Left kidney (tissue), 2 donors: Measurements from ENCODE around the gene OR2T10. TPM values are rescaled to one million over a fixed set of nuclear protein-coding genes. Genes with fewer than 3 reads are reported as not detected.
"Not testable (repeated sequence)": the region's sequence is repeated elsewhere in the genome, so short reads cannot be mapped to it uniquely, and the experiment has no call there.

ENCODE experiments used
- DNase-seq: peaks from one replicate; pipeline ENCODE4 v3.0.0-alpha.2; 2013
- polyA plus RNA-seq: library from polyadenylated mRNA; unstranded; fragments of 120-200 nt; gene quantifications from one replicate; pipeline ENCODE4 v1.2.1, GENCODE V29; 2013; ENCODE audit not compliant: insufficient read length

OR2T10 gene
- polyA plus RNA-seq, 1 donor, result 0.05 TPM

DNA sequence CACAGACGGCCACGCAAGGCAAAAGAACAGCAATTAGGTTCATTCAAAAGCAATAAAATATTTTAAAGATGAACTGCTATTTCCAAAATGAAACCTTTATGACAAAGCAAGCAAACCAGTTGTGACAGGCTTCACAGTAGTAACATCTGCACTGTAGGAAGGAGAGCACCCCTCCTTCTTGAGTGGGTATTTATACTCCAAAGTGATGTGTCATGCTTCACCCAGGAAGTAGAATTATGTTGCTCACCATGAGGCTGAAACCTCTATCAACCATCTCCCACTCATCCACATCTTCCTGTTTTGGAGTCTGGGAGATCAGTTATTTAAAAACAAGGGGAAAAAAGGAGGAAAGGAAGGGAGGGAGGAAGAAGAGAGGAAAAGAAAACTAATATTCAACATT is 885 bp downstream of the OR2T10 start:
- DNase-seq, result no peak

DNA sequence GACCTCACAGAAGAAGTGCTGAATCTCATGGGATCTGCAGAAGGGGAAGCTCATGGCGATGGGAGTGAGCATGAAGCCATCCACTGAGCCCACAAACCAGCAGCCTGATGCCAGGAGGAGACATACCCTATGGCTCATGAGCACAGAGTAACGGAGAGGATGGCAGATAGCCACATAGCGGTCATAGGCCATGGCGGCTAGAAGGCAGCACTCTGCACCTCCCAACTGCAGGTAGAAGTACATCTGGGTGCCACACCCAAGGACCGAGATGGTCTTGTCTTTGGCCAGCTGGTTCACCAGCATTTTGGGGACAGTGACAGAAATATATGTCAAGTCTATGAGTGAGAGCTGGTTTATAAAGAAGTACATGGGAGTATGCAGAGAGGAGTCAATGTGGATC is 4.3 kb downstream of the OR2T10 start:
- DNase-seq, result no peak

DNA sequence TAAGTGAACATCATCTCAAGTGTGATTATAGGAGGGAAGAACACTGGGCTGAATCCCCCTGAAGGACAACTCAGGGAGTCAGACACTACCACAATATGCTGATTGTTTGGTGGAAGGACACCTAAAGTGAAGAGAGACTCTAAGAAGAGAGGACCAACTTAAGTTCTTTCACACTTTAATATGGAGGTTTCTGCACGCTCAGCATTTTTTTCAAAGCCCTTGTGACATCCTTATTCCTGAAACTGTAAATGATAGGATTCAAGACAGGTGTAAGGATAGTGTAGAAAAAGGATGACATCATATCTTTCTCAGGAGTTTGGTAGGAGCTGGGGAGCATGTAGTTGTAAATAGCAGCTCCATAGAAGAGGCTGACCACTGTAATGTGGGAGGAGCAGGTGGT is 4.8 kb downstream of the OR2T10 start:
- no peak for DNase-seq

DNA sequence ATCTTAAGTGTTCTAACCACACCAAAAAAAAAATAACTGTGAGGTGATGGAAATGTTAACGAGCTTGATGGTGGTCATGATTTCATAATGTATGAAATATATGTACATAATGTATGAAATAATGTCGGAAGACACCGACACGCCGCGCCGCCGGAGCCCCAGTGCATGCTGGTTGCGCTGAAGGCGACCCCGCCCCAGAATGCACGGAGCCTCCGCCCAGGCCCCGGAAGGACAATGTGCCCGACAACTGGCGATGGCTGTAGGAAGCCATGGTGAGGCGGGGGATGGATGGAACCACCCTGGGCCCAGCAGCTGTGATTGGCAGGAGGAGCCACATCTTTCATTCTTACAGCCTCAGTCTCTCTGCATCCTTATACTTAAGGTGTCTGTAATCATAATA is 7.4 kb downstream of the OR2T10 start:
- no peak for DNase-seq

DNA sequence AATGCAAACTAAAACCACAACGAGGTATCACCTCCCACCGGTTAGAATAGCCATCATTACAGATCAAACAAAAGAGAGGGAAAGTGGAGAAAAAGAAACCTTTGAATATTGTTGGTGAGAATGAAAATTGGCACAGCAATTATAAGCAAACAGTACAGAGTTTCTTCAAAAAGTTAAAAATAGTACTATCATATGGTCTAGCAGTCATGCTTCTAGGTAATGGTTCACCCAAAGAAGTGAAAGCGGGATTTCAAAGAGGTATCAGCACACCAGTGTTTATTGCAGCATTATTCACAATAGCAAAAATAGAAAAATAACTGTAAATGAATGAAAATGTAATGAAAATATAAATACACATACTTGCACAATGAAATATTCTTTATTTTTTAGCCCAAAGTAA is 8.2 kb downstream of the OR2T10 start:
- no peak for DNase-seq

DNA sequence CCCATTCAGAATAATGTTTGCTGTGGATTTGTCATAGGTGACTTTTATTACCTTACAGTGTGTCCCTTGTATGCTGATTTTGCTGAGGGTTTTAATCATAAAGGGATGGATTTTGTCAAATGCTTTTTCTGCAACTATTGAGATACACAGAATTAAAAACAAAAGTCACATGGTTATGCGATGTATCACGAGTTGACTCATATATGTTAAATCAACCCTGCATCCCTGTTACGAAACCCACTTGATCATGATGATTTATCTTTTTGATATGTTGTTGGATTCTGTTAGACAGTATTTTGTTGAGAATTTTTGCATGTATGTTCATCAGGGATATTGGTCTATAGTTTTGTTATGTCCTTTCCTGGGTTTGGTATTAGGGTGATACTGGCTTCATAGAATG is 12.2 kb downstream of the OR2T10 start:
- no peak for DNase-seq

DNA sequence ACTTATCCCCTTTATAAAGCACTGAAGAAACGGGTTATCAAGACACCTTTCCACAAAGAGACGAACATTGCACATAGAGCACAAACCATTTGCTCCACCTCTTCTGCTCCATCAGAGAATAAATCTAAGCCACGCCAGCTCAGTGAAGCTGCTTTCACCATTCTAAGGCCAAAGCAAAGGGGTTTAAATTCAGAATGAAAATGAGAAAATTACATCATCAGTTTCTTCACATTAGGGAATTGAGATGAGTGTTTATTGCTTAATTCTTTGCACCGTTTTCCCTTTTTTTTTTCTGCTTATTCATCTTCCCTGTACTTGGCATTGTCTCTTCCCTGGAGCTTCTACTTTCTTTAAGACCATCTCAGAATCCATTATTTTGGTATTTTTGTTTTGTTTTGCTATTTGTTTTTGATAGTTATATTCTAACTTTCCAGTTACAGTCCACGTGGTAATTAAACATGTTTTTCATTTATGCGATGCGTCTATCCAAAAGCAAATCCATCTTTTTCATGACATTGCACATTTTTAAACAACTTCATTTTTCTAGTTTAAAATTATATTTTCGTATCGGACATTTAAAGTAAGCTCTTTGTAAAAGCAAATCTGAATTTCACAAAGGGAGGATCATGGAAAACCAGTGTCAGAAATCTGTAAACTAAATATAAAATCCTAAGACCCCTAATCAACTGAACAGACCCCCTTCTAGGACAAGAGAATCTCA is 21.1 kb downstream of the OR2T10 start:
- no peak for DNase-seq

DNA sequence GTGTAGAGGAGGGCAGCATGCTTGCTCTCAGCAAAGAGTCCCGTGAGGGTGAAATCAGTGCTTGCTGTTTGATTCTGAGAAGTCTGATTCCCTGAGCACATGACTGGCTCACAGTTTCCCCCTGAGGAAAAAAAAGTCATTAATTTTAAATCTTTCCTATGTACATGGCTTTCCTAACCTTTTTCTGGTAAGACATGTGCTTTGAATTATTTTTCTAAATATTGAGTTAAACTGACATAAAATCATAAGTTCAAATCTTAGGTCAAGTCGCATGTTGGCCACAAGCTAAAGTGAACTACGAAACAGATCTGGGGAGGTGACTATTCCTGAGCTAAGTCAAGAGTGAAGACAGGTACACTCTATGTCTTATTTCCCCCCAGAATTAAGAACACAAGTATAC is 22.8 kb downstream of the OR2T10 start, which contains the start of gene OR2T34:
TSS of gene OR2T34 (minus strand) at position 101 of the 400 bp plus-strand sequence. CDS start at position 101, 0 bp downstream.
- not testable (repeated sequence) for DNase-seq

DNA sequence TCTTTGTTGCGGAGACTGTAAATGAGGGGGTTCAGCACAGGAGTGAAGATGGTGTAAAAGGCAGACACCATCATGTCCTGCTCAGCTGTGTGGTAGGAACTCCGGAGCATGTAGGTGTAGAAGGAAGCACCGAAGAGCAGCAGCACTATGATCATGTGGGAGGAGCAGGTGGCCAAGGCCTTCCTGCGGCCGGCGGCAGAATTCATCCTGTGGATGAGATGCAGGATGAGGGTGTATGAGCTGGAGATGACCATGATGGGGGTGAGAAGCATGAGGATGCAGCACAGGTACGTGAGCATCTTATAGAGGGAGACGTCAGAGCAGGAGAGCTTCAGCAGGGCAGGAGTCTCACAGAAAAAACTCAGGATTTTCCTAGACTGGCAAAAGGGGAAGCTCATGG is 23.6 kb downstream of the OR2T10 start:
- not testable (repeated sequence) for DNase-seq

DNA sequence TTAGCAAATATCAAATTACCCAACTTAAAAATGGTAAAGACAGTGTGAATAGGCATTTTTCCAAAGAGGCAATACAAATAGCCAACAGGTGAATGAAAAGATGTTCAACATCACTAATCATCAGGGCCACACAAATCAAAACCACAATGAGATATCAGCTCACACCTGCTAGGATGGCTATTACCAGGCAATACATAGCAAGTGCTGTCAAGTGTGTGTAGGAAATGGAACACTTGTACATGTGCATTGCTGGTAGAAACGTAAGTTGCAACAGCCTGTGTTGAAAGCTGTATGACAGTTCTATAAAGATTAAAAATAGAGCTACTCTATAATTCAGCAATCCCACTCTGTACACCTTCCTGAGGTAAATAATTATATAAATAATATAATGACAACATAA is 25.5 kb downstream of the OR2T10 start:
- DNase-seq, result not testable (repeated sequence)

DNA sequence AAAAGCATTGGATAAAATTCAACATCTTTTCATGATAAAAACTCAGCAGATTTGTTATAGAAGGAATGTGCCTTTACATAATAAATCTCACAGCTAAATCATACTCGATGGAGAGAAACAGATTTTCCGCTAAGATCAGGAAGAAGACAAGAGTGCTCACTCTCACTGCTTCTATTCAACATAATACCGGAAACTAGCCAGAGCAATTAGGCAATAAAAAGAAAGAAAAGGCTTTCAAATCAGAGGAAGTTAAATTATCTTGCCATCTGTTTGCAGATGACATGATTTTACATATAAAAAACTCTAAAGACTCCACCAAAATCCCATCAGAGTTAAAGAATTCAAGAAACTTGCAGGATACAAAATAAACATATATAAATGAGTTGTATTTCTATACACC is 26.7 kb downstream of the OR2T10 start:
- DNase-seq, result not testable (repeated sequence)

DNA sequence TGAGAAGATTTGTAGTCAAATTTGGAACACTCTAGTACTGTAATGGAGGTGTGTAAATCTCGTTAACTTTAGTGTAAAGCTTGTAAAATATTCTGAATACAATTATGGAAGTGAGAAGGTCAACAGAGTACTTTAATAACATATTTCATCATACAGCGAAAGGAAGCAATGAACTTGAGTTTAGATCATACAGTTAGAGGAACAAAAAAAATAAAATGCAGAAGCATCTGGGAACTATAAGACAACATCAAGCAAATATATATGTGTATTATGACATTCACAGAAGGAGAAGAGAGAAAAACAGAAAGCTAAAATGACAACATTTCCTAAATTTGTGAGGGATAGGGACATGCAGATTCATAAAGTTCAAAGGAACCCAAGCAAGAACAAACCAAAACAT is 28.5 kb downstream of the OR2T10 start:
- DNase-seq, result not testable (repeated sequence)

DNA sequence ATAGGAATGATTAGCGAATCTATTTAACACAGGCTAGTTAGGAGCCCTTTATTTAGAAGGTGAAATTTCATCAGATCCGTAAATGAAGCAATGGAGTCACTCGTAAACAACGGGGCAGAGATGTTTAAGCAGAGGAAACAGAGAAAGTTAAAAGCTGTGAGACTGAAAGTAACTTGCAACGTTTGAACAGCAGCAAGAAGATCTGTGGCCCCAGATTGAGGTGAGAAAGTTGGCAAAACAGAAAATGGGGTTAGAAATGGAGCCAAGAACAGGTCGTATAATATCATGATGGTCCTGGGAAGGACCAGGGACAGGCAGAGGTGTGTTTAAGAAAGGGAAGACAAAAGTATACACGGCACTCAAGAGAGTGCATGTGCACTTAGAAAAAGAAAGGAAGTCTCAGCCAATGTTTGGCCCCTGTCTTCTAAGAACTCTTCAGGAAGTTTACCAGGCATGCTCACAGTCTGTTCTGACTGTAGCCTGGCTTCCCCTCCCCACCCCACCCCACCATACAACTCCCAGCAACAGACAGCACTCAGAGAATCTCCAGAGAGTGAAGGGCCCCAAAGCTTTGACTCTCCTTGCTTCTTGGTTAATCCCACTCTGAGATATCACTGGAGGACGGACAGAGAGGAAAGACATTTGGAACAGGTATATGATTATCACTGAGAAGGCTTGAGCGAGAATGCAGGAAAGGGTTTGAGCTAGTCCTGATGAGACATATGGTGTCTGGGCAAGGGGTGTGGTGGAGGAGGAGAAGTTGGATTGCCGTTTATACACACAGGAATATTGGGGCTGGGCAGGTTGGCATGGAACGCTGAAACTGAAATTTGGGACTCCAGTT is 31.7 kb downstream of the OR2T10 start:
- DNase-seq, result not testable (repeated sequence)

DNA sequence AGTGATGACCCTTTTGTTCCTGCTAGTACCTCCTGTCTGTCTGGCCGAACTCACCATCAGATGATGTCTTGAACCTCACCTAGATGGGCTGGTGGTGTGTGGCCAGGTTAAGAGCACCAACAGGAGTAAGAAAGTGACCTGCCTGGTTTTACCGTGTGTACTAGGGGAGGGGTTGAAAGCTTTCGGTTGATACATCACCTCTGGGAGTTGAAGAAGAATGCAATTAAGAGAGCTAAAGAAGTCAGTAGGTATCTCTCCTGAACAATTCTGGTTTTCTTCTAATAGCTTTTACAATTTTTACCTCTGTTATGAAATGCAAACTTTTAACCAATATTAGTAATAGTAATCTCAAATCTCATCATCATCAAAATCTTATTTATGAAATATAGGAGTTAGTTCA is 34.8 kb downstream of the OR2T10 start, which contains the start of gene OR2T29:
TSS of gene OR2T29 (minus strand) at position 101 of the 400 bp plus-strand sequence. CDS start 3,281 bp downstream, outside the sequence.
- DNase-seq, result not testable (repeated sequence)

DNA sequence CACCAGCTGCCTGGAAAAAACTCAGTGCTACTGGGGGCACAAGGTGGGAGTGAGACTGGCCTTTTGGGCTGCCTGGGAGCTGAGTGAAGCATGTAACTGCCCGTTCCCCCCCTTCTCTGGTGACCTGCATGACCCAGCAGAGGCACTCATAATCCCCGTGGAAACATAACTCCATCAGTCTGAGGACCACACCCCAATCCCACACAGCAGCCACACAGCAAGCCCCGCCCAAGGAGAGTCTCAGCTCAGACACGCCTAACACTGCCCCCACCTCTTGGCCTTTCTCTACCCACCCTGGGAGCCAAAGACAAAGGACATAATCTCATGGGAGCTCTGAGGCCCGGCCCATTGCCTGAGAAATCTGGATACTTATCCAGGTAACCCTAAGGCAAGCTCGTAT is 46.5 kb downstream of the OR2T10 start:
- DNase-seq, result not testable (repeated sequence)

DNA sequence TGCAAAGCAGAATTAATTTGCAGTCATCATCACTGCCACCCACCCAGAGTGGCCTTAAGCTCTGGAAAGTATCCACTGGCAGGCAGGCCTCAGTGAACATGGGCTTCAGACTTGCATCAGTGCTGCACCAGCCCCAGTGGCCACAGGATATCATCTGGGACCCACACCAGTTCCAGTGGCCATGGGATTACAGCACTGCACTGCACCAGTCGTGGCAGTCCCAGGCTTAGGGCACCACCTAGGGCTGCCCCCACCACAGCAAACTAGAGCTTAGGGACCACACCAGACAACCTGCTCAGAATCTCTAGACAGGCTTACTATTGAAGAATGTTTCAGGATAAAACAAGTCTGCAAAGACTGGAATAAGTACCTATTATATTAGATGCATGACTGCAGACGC is 50.1 kb downstream of the OR2T10 start:
- DNase-seq, result not testable (repeated sequence)

Other genes starting within 250 kb of the OR2T10 start
- gene OR14C36, start 248.9 kb downstream of the OR2T10 start, polyA plus RNA-seq, result not detected
- not detected for gene OR2T4, start 236.0 kb downstream of the OR2T10 start, polyA plus RNA-seq
- not detected for gene OR2T6, start 222.0 kb downstream of the OR2T10 start, polyA plus RNA-seq
- not detected for gene OR2T1, start 194.7 kb downstream of the OR2T10 start, polyA plus RNA-seq
- gene OR2T2, start 152.1 kb downstream of the OR2T10 start, polyA plus RNA-seq, result not detected
- gene OR2T3, start 124.3 kb downstream of the OR2T10 start, polyA plus RNA-seq, result not detected
- gene OR2T5, start 109.1 kb downstream of the OR2T10 start, polyA plus RNA-seq, result not detected
- gene OR2G6, start 89.6 kb downstream of the OR2T10 start, polyA plus RNA-seq, result 0.03 TPM
- not detected for gene OR2T29, start 34.9 kb downstream of the OR2T10 start, polyA plus RNA-seq
- not detected for gene OR2T34, start 22.9 kb downstream of the OR2T10 start, polyA plus RNA-seq
- not detected for gene OR2T11, start 37.4 kb upstream of the OR2T10 start, polyA plus RNA-seq
- not detected for gene OR2T35, start 47.6 kb upstream of the OR2T10 start, polyA plus RNA-seq
- gene OR2T27, start 57.8 kb upstream of the OR2T10 start, polyA plus RNA-seq, result not detected
- not detected for gene OR14I1, start 105.1 kb upstream of the OR2T10 start, polyA plus RNA-seq
- gene LYPD8, start 158.1 kb upstream of the OR2T10 start, polyA plus RNA-seq, result not detected
- 25.0 TPM for gene SH3BP5L, start 228.2 kb upstream of the OR2T10 start, polyA plus RNA-seq
- 20.2 TPM for gene ZNF672, start 240.5 kb upstream of the OR2T10 start, polyA plus RNA-seq